ENCODE measurements around the gene MGST2. TPM values are rescaled to one million over a fixed set of nuclear protein-coding genes. Genes with fewer than 3 reads are reported as not detected.

The MGST2 gene
- total RNA-seq, 2 donors from 2014 or later, result 8.2 to 17.6 TPM

DNA sequence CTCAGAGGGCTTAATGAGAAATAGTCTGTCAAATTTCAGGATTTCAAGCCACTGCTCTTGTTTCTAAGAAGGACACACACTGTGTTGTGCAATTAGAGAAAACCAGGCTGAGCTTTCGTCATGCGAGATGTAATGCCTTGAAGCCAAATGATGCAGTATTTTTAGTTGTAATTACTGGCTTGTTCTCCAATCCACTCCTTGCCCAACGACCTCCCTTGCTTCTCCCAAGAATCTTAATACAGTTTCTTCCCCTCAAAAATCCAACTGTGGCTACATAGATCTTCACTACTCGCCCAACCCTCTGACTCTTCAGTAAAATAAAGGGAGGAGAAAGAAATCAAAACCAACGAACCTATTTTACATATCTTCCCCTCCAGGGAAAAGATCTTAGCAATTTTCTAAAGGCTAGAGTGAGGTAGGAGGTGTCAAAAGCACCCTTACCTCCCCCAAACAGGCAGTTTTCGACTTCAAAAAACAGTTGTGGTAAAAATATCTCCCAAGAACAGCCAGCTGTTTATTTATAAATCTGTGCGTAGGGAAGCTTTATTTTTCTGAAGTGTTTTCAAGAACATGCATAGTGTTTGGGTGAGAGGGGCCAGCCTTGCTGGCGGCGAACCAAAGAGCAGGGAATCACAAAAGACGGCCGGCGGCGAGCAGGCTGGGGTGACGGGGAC is 68.7 kb downstream of the MGST2 start:
- DNase-seq (no peak), ATAC-seq (replicated peaks in 1 of 2) (no peak)
- Mint-ChIP-seq H3K27ac (no peak overlapping the region), H3K4me1 (ENCODE audit: low read depth) (peaks cover 24% of the 10 kb centered on the region), H3K36me3 (ENCODE audit: insufficient read depth in 2 of 2) (no peaks in the 10 kb centered on the region), H3K27me3 (ENCODE audit: low read depth) (peaks cover 39% of the 10 kb centered on the region), H3K4me3 (peak overlapping the region; percentile 57 to 76), H3K9me3 (no peaks in the 10 kb centered on the region)

DNA sequence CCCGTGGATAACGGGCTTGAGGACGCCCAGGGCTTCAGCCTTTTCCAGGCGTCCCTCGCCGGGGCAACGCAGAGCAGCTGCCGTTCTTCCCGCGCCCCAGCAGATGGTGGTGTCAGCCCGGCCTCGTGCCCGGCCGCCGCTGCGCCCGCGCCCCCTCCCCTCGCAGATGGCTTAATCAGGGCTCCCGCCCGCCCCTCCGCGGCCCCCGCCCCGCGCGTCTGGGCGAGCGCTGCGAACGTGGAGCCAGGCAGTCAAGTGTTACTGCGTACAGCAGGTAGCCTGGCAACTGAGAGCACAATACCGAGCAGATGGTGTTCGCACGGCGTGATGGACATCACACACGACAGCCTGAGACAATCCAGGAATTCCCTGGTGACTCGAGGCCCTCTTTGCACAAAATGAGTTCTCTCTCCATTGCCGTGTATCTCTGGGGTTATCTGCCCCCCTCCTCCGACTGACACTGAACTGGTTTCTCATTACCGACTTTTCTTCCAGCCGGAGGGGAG is 69.3 kb downstream of the MGST2 start:
- Mint-ChIP-seq H3K27ac (no peak overlapping the region), H3K4me3 (peak overlapping the region; percentile 57 to 76), H3K27me3 (ENCODE audit: low read depth) (peaks cover 39% of the 10 kb centered on the region), H3K4me1 (ENCODE audit: low read depth) (peaks cover 24% of the 10 kb centered on the region), H3K9me3 (no peaks in the 10 kb centered on the region), H3K36me3 (ENCODE audit: insufficient read depth in 2 of 2) (no peaks in the 10 kb centered on the region)
- ATAC-seq (replicated peaks in 1 of 2), result peak; percentile 89 to 91
- DNase-seq, result peak; percentile 74 to 75

DNA sequence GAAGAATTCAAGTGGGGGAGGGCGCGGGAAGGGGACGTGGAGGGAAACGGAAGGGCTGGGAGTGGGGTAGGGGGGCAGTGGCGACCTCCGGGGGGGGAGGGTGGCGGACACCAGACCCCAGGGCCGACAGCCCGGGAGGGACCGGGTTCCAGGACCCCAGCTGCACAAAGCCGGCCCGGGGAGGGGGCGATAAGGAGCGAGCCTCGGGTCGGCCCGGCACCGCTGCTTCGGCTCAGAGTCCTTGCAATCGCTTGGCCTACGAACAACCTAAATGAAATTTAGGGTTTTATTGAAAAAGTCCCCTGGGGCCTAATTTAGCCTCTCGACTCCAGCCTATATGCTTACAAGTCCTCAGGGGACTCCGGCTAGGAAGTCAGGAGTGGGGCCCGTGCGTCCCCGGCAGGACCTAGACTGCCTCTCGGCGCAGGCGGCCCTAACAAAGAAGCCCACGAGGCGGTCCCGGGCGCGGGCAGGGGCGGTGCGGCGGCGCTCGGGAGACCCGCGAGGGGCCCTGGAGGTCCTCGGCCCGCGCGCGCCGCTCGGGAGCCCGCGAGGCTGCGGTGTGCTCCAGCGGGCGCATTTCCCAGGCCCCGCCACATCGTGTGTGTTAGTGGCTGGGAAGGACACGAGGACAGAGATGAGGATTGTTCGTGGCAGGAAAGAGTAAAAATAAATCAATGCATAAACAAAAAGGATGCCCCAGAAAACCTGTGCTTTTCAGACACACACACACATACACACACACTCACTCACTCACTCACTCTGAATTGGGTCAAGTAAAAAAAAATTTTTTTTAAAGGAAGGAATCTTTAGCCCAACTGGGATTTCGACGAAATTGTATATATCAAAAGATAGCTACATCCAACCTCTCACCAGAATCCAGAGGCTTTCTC is 70.0 kb downstream of the MGST2 start:
- Mint-ChIP-seq H3K4me1 (ENCODE audit: low read depth) (peaks cover 24% of the 10 kb centered on the region), H3K27me3 (ENCODE audit: low read depth) (peaks cover 39% of the 10 kb centered on the region), H3K36me3 (ENCODE audit: insufficient read depth in 2 of 2) (no peaks in the 10 kb centered on the region), H3K9me3 (no peaks in the 10 kb centered on the region), H3K4me3 (peak overlapping the region; percentile 57 to 76), H3K27ac (no peak overlapping the region)
- peak; percentile 6 to 14 for DNase-seq
- peak; percentile 22 to 37 for ATAC-seq (replicated peaks in 1 of 2)

DNA sequence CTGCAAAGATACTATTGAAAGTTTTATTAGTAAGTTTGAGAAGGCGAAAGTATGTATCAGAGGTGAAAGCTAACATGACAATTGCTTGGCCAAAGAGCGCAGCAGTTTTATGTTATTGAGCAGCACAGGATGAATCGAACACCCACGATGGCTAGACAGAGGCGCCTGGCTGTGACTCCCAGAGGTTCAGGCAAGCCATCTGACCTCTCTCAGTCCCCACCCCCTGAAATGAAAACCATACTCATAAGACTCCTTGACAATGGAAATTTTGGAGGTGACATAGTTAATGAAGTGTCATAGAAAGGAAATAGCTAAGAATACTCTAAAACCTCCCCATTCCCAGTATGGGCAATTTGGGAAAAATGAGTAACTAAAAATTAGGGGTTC is 70.6 kb downstream of the MGST2 start:
- H3K27ac Mint-ChIP-seq, result no peak overlapping the region
- no peaks in the 10 kb centered on the region for H3K36me3 Mint-ChIP-seq (ENCODE audit: insufficient read depth in 2 of 2)
- H3K4me3 Mint-ChIP-seq, result peak overlapping the region; percentile 11 to 50
- no peaks in the 10 kb centered on the region for H3K9me3 Mint-ChIP-seq
- peaks cover 39% of the 10 kb centered on the region for H3K27me3 Mint-ChIP-seq (ENCODE audit: low read depth)
- H3K4me1 Mint-ChIP-seq (ENCODE audit: low read depth), result peaks cover 24% of the 10 kb centered on the region
- no peak for ATAC-seq (replicated peaks in 1 of 2)
- DNase-seq, result no peak

DNA sequence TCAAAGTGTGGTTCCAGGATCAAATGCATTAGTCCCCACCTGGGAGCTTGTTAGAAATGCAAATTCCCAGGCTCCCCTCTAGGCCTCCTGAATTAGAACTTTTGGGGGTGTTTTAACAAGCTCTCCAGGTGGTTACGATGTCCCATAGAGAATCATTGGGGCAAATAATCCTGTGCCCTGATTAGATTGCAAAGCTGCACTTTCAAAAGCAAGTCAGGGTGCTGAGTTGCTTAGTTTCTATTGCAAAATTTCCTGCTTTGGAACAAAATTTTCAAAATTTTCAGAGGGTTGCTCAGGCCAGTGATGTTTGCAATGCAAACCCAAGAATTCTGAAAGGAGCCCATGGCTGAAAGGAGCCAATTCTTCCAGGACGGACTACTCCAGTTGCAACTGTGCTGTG is 71.0 kb downstream of the MGST2 start:
- H3K27me3 Mint-ChIP-seq (ENCODE audit: low read depth), result peaks cover 39% of the 10 kb centered on the region
- H3K4me3 Mint-ChIP-seq, result no peak overlapping the region
- DNase-seq (no peak), ATAC-seq (replicated peaks in 1 of 2) (no peak)
- peaks cover 24% of the 10 kb centered on the region for H3K4me1 Mint-ChIP-seq (ENCODE audit: low read depth)
- H3K36me3 Mint-ChIP-seq (ENCODE audit: insufficient read depth in 2 of 2), result no peaks in the 10 kb centered on the region
- no peaks in the 10 kb centered on the region for H3K9me3 Mint-ChIP-seq
- H3K27ac Mint-ChIP-seq, result no peak overlapping the region

DNA sequence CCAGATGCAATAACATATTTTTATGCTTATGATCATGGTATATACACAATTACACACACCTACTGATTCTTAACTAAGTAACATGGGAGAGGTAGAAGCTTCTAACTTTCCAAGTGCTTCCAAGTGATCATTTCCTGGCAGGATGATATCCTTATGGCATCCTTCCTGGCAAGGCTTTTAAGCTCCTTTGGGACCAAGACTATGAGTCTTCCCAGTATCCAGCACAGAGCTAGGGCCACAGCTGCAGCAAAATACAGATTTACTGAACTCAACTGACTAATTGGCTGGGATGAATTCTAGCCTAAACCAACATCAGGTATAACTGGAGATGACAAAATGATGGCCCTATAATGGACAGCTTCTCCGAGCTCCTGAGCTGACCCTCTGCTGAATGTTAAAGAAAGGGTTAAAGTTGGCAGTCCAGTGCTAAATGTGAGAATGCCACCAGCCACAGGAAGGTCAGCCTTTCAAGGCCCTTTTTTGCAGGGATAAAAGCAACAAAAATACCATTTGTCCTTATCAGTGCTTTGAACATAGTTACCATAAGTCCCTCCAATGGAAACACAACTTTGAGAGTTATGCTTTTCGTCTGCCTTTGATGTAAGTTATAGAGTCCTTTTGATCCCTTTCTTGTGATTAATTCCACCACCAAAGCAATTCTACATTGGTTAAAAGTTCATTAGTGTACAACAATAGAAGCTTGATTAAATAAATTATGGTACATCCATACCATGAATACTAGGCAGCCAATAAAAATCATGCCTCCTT is 73.4 kb downstream of the MGST2 start:
- H3K27me3 Mint-ChIP-seq (ENCODE audit: low read depth), result peaks cover 35% of the 10 kb centered on the region
- H3K9me3 Mint-ChIP-seq, result no peaks in the 10 kb centered on the region
- no peak overlapping the region for H3K4me3 Mint-ChIP-seq
- H3K27ac Mint-ChIP-seq, result no peak overlapping the region
- H3K4me1 Mint-ChIP-seq (ENCODE audit: low read depth), result peaks cover 24% of the 10 kb centered on the region
- H3K36me3 Mint-ChIP-seq (ENCODE audit: insufficient read depth in 2 of 2), result no peaks in the 10 kb centered on the region
- DNase-seq (no peak), ATAC-seq (replicated peaks in 1 of 2) (no peak)

DNA sequence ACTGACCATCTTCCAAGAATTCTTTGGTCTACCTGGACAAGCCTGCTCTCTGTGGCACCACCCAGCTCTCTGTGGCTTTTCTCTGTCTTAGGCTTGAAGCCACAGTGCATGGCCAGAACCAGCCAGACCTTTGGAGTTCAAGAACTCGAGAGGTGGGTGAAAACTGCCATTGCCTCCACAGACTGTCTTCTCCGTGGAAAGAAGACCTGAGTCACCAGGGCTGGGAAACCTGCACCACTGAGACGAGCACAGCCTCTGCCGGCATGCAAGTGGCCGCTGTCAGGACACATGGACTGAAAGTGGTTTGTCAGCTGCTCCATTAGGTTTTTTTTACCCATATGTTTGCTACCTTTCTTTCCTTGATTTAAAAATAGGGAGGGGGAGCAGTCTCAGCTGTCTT is 74.5 kb downstream of the MGST2 start:
- H3K27me3 Mint-ChIP-seq (ENCODE audit: low read depth), result peaks cover 26% of the 10 kb centered on the region
- H3K4me3 Mint-ChIP-seq, result no peak overlapping the region
- DNase-seq, result no peak
- H3K4me1 Mint-ChIP-seq (ENCODE audit: low read depth), result peaks cover 13% of the 10 kb centered on the region
- ATAC-seq (replicated peaks in 1 of 2), result no peak
- H3K9me3 Mint-ChIP-seq, result no peaks in the 10 kb centered on the region
- no peak overlapping the region for H3K27ac Mint-ChIP-seq
- no peaks in the 10 kb centered on the region for H3K36me3 Mint-ChIP-seq (ENCODE audit: insufficient read depth in 2 of 2)

DNA sequence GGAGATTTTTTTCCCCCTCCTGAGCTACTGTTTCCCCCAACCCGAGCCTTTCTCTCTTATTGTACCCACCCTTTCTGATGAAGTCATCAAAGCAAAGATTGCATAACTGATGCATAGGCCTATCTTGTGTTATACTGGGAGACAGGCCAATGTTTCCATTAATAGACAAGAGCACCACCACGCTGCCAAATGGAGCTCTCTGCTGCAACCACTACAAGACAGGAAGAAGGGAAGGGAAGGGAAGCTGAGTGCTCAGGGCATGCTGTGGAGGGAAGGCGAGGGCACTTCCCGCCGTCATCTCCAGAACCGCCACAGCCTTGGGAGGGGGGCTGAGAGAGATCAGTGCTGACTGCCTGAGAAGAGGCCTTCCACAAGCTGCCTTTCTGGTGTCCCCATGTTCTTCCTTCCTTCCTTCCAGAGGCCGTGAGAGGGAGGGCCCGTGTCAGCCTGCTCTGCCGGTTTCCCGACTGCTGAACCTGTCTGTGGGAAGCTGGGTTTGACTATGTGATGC is 75.0 kb downstream of the MGST2 start:
- peaks cover 26% of the 10 kb centered on the region for H3K27me3 Mint-ChIP-seq (ENCODE audit: low read depth)
- H3K4me1 Mint-ChIP-seq (ENCODE audit: low read depth), result peaks cover 13% of the 10 kb centered on the region
- H3K9me3 Mint-ChIP-seq, result no peaks in the 10 kb centered on the region
- H3K36me3 Mint-ChIP-seq (ENCODE audit: insufficient read depth in 2 of 2), result no peaks in the 10 kb centered on the region
- H3K4me3 Mint-ChIP-seq, result no peak overlapping the region
- no peak overlapping the region for H3K27ac Mint-ChIP-seq
- DNase-seq, result no peak
- ATAC-seq (replicated peaks in 1 of 2), result no peak

DNA sequence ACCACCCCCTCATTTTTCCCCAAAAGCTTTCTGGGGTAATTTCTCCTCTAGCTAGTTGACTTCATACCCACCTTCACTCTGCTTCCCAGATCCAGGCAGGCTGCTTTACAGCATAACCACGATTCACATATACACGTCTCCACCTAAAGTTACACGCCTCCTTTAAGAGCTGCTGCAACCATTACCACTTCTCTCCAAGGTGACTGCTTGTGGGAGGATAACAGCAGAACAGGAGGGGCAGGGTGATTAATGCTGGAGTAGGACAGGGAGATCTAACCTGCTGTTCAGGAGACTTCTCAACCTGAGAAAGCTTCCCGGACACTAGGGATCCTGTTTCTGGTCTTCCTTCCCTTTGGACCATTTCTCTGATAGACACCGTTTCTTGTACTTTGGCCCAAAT is 77.4 kb downstream of the MGST2 start:
- Mint-ChIP-seq H3K36me3 (ENCODE audit: insufficient read depth in 2 of 2) (peaks cover 0 to 2% of the 10 kb centered on the region in 2 donors), H3K27me3 (ENCODE audit: low read depth) (peaks cover 5% of the 10 kb centered on the region), H3K4me1 (ENCODE audit: low read depth) (no peaks in the 10 kb centered on the region), H3K9me3 (no peaks in the 10 kb centered on the region), H3K4me3 (no peak overlapping the region), H3K27ac (no peak overlapping the region)
- ATAC-seq (replicated peaks in 1 of 2), result no peak
- no peak for DNase-seq

DNA sequence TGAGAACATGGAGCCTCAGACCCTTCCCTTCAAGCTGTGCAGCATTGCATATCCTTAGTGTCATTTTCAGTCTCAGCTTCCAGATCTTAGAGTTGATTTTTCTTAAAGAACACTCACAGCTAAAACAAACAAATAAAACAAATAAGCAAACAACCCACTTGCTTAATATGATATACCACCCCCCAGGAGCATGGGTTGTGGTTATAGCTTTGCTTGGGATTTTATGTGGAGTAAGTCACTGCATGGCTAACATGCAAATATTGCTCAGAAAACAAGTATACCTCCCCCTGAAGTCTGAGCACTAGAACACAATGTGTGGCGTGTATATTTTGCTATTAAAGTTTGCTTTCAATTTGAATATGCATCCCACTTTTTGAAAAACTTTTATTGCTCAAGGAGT is 78.6 kb downstream of the MGST2 start:
- Mint-ChIP-seq H3K4me1 (ENCODE audit: low read depth) (no peaks in the 10 kb centered on the region), H3K36me3 (ENCODE audit: insufficient read depth in 2 of 2) (peaks cover 0 to 2% of the 10 kb centered on the region in 2 donors), H3K27me3 (ENCODE audit: low read depth) (peaks cover 5% of the 10 kb centered on the region)

DNA sequence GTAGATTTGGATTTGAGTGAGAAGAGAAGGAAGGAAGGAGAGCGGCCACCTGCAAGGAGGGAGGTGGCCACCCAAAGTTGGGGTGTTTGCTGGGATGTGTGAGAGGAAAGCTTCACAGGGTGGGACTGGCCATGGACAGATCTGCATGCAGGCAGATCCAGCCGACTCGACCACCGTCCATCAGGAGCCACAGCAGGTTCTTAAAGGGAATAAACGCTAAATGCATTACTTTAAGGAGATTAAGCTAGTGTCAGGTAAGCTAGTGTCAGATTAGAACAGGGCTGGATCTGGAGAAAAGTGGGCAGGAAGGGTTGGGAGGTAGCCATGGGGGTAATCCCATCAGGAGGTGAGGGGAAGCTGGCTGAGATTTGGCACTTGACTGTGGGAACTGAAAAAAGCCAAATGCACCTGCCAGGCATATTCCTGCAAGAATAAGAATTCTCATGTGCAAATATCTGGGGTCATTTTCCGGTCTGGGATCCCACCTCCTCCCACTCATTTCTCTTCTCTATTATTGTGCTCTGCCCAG is 79.6 kb downstream of the MGST2 start:
- Mint-ChIP-seq H3K9me3 (no peaks in the 10 kb centered on the region), H3K4me3 (no peak overlapping the region), H3K27ac (no peak overlapping the region), H3K36me3 (ENCODE audit: insufficient read depth in 2 of 2) (peaks cover 0 to 2% of the 10 kb centered on the region in 2 donors), H3K4me1 (ENCODE audit: low read depth) (no peaks in the 10 kb centered on the region), H3K27me3 (ENCODE audit: low read depth) (peaks cover 5% of the 10 kb centered on the region)
- no peak for ATAC-seq (replicated peaks in 1 of 2)
- DNase-seq, result no peak

More for the DNA sequence above, 78.6 kb downstream of the MGST2 start:
- no peak overlapping the region for H3K27ac Mint-ChIP-seq
- ATAC-seq (replicated peaks in 1 of 2), result no peak
- DNase-seq, result no peak
- no peak overlapping the region for H3K4me3 Mint-ChIP-seq
- no peaks in the 10 kb centered on the region for H3K9me3 Mint-ChIP-seq

DNA sequence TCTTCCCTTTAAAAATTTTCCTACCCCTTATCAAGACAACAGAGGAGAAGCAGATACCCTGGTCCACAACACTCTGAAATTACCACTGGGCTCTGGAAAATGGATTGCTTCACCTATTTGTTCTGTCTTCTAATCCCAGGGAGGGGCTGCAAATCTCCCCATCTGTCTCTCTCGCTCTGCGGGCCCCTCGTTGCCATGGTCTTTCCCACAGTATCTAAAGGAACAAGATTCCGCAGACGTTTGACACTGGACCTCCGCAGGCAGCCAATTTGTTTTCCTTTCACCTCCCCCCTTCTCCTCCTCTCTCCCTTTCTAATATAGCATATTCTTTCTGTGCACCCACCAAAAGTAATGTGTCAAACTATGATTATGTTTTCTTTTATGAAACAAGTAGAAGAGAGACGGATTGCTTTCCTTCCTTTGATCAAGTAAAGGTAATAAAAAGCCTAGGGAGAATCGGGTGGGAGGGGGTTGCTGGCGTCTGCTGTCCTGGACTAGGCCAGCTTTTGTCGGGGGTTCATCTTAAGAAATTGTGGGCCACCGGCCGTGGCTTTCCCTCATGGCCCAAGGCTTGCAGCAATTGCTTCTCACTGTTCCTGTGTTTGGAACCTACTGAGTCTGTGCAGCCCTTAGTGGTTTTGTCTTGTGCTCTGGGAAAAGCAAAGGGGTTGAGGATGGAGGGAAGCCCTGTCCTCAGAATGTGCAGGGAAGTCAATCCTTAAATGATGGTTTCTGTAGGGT is 81.0 kb downstream of the MGST2 start:
- Mint-ChIP-seq H3K4me3 (no peak overlapping the region), H3K27me3 (ENCODE audit: low read depth) (peaks cover 5% of the 10 kb centered on the region), H3K27ac (no peak overlapping the region), H3K36me3 (ENCODE audit: insufficient read depth in 2 of 2) (peaks cover 0 to 2% of the 10 kb centered on the region in 2 donors), H3K9me3 (no peaks in the 10 kb centered on the region), H3K4me1 (ENCODE audit: low read depth) (no peaks in the 10 kb centered on the region)
- no peak for ATAC-seq (replicated peaks in 1 of 2)
- DNase-seq, result no peak
